GM19025 (cell line): ENCODE data around the gene CCR2.
"Not testable (repeated sequence)": the region's sequence is repeated elsewhere in the genome, so short reads cannot be mapped to it uniquely, and the experiment has no call there.

Experiments used
- ATAC-seq: cut with Tn5 transposase; IDR thresholded peaks from one replicate; pipeline ENCODE4 v1.9.1; 2021; ENCODE audit warnings: mild to moderate bottlenecking, low read depth, moderate library complexity; ENCODE audit not compliant: unreplicated experiment

The CCR2 gene

GRCh38 chr3:46353647-46354410, at the start of gene CCR2:
TSS of gene CCR2 (plus strand) at chr3:46354111. CDS start at chr3:46357528, 3,417 bp downstream.
- ATAC-seq, result no peak

GRCh38 chr3:46304739-46305138, 49.2 kb upstream of the CCR2 start:
- no peak for ATAC-seq

DNA sequence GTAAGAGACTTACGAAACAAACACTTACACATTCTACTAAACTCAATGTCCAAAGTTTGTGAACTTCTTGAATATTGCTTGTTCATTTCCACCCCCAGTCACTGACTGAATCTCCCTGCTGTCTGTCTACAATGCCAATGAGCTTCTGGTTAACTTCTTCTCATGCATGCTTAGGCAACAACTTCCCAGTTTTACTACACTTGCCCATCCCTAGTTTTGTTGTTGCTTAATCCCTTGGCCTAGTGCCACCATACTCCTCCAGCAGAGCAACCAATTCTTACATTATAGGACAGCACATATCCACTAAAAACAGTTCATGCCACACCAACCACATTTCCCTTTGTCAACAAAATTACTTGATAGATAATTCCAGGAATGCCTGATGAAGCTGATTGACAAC, 40.9 kb upstream of the CCR2 start:
- no peak for ATAC-seq

DNA sequence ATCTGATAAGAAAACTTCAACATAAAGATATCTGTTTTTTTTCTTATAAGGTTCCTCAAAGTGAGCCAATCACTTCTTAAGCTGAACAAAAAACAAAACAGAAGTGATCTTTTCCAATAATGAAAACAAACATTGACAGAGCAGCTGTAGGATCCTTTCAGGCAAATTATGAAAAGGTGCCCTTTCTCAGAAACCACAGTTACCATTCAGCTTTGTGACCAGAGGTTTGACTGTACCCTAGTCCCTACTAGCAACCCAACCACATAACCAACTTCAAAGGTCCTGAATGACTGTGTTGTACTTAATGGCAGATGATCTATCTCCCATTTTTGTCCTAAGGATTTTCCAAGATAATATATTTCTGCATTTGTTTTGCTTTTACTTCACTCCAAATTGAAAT, 39.4 kb upstream of the CCR2 start:
- ATAC-seq, result no peak

GRCh38 chr3:46316206-46316605, 37.7 kb upstream of the CCR2 start:
- ATAC-seq, result no peak

DNA sequence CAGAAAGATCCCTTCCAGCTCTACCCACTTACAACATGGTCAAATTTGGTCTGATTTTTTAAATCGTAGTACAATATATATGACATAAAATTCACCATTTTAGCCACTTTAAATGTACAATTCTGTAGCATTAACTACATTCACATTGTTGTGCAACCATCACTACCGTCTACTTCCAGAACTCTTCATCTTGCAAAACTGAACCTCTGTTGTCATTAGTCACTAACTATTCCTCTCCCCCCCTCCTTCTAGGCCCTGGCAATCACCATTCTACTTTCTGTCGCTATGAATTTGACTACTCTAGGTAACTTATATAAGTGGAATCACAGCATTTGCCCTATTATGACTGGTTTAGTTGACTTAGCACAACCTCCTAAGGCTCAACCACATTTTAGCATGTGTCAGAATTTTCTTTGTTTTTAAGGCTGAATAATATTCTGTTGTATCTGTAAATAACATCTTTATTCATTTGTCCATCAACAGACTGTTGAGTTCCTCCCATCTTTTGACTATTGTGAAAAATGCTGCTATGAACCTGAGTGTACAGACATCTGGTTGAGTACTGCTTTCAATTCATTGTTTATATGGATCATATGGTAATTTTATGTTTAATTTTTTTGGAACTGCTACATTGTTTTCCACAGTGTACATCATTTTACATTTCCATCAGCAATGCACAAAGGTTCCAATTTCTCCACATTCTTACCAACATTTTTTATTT, 35.5 kb upstream of the CCR2 start:
- no peak for ATAC-seq

GRCh38 chr3:46321461-46322104, 32.3 kb upstream of the CCR2 start:
- no peak for ATAC-seq

DNA sequence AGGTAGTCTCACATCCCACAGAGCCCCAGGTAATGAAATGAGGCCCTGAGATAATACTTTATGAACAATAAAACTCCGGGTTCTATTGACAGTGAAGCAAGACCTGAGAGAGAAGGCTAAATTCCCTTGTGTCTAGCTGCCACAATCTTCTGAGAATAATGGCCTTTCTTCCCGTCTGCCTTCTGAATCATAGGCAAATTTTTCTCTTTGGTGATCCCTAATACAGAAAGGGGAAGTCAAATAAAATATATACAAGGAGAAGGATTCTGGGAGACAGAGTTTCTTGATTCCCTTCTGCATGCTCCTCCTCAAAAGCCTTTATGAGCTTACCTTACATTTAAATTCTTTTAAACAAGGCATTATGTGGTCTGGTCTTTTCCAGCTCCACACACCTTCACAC, 29.9 kb upstream of the CCR2 start:
- no peak for ATAC-seq

GRCh38 chr3:46325645-46326300, 28.1 kb upstream of the CCR2 start:
- no peak for ATAC-seq

- ATAC-seq, result not testable (repeated sequence)
These were observed 23.2 kb upstream of the CCR2 start for GRCh38 chr3:46330676-46331075.

GRCh38 chr3:46334741-46335478, 19.0 kb upstream of the CCR2 start:
- ATAC-seq, result no peak

GRCh38 chr3:46335541-46335940, 18.4 kb upstream of the CCR2 start:
- no peak for ATAC-seq

DNA sequence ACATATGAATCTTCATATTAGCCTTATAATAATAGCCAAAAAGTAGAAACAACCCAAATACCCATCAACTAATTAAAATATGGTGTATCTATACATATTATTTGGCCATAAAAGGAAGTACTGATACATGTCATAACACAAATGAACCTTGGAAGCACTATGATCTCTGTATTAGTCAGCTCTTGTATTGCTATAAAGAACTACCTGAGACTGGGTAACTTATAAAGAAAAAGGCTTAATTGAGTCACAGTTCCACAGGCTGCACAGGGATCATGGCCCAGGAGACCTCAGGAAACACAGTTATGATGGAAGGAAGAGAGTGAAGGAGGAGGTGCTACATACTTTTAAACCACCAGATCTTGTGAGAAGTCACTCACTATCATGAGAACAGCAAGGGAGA, 16.0 kb upstream of the CCR2 start:
- no peak for ATAC-seq

DNA sequence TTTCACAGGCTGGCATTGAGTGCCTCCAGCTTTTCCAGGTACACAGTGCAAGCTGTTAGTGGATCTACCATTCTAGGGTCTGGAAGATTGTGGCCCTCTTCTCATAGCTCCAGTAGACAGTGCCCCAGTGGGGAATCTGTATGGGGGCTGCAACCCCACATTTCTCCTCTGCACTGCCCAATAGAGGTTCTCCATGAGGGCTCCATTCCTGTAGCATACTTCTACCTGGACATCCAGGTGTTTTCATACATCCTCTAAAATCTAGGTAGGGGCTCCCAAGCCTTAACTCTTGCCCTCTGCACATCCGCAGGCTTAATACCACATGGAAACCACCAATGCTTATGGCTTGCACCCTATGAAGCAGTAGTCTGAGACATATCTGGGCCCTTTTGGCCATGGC, 15.1 kb upstream of the CCR2 start:
- no peak for ATAC-seq

DNA sequence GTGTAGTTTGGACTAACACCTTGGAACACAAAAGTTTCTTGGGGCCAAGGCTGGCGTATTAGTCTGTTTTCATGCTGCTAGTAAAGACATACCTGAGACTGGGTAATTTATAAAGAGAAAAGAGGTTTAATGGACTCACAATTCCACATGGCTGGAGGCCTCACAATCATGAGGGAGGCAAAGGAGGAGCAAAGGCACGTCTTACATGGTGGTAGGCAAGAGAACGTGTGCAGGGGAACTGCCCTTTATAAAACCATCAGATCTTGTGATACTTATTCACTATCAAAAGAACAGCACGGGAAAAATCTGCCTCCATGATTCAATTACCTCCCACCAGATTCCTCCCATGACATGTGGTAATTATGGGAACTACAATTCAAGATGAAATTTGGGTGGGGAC, 9.4 kb upstream of the CCR2 start:
- no peak for ATAC-seq

- ATAC-seq, result no peak
These were observed 5.0 kb upstream of the CCR2 start for GRCh38 chr3:46348823-46349482.

DNA sequence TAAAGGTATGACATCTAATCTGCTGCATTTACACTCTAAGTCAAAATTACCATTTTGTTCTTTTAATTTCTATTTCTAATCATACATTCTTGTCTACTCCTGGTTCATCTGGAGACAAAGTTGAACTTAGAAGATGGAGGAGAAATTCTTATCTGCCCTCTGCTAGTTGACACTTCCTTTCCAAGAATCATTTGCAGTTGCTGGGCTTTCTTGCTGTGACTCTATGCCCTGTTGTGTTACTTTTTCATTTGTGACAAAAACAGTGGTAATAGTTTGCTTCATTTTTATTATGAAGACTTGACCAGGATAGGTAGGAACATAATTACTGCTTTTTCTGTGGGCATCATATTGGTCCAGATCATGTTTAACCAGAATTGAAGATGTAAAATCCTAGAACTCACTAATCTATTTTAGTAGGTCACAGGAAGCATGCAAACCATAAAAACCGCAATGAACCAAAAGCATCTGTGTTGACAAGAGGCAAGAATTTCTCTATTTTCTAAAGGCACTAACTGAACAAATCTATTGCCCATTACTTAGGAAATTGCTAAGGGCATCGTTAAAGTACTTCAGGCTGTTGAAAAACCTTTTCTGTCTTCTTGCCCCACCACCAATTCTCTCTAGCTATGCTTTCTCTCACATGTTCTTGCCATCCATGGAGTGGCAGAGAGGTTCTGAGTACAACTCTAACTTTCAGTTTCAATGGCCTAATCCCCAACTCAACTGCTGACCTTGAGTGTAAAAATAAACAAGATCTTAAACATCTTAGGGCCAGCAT, 4.2 kb upstream of the CCR2 start:
- no peak for ATAC-seq

- no peak for ATAC-seq
These were observed 3.7 kb upstream of the CCR2 start for GRCh38 chr3:46350262-46350565.

GRCh38 chr3:46351646-46352045, 2.3 kb upstream of the CCR2 start:
- no peak for ATAC-seq
